ENCODE data around the gene NSD2.

GRCh38 chr4:1968686-1969295 is 97.6 kb downstream of the NSD2 start:
- TF ChIP-seq CTCF (optimal IDR thresholded peaks at IDR 0.05 in 1 of 3, IDR thresholded peaks at IDR 0.05 in 1 of 3, conservative IDR thresholded peaks at IDR 0.05 in 1 of 3; ENCODE audit: extremely low read depth in 1 of 3, insufficient read depth in 2 of 3, low read length in 3 of 3) (no peak), EZH2 (IDR thresholded peaks at IDR 0.05; ENCODE audit: low read length) (no peak)
